ENCODE results near the gene CAMSAP1. TPM values are rescaled to one million over a fixed set of nuclear protein-coding genes. Genes with fewer than 3 reads are reported as not detected.

Gene CAMSAP1
- total RNA-seq, 4 donors from 2014 or later: 11.8 to 23.4 (median 19.9) TPM

- Histone ChIP-seq H3K27me3 (no peaks in the 10 kb centered on the region), H3K4me3 (replicated peaks in 1 of 3) (no peak overlapping the region), H3K4me1 (no peaks in the 10 kb centered on the region), H3K9me3 (no peaks in the 10 kb centered on the region), H3K36me3 (no peaks in the 10 kb centered on the region), H3K27ac (no peak overlapping the region)
- WGBS, 2 donors: 89 to 91% methylated on average over 7 of the region's 7 CpGs
- no peak for DNase-seq
- intact Hi-C loops (cut with DNase I): no loop called here
- TF ChIP-seq CTCF (IDR thresholded peaks at IDR 0.05) (no peak), POLR2A (IDR thresholded peaks at IDR 0.05) (no peak)
Observed at GRCh38 chr9:135865531-135865930, 41.8 kb downstream of the CAMSAP1 start.

- Histone ChIP-seq H3K27ac (no peak overlapping the region), H3K4me3 (replicated peaks in 1 of 3) (no peak overlapping the region), H3K4me1 (no peaks in the 10 kb centered on the region), H3K27me3 (no peaks in the 10 kb centered on the region), H3K9me3 (no peaks in the 10 kb centered on the region), H3K36me3 (no peaks in the 10 kb centered on the region)
- peak; percentile 62 to 68 for DNase-seq
- no peak for TF ChIP-seq POLR2A (IDR thresholded peaks at IDR 0.05)
- TF ChIP-seq CTCF (IDR thresholded peaks at IDR 0.05): peak; percentile 34 to 87 (median 63)
- intact Hi-C loops (cut with DNase I): loop anchor here (5.0 kb wide), 1 partner anchor 258 kb away; no protein-coding TSS in a partner anchor
- WGBS, 2 donors: 36 to 39% methylated on average over 7 to 8 of the region's 8 CpGs
Observed at GRCh38 chr9:135864447-135865049, 42.8 kb downstream of the CAMSAP1 start.

- intact Hi-C loops (cut with DNase I): loop anchor here (5.0 kb wide), 1 partner anchor 259 kb away; no protein-coding TSS in a partner anchor
- TF ChIP-seq POLR2A (IDR thresholded peaks at IDR 0.05) (no peak), CTCF (IDR thresholded peaks at IDR 0.05) (no peak)
- H3K4me1 ChIP-seq: no peaks in the 10 kb centered on the region
- H3K36me3 ChIP-seq: no peaks in the 10 kb centered on the region
- DNase-seq: no peak
- H3K27me3 ChIP-seq: no peaks in the 10 kb centered on the region
- H3K27ac ChIP-seq: no peak overlapping the region
- H3K4me3 ChIP-seq (replicated peaks in 1 of 3): no peak overlapping the region
- WGBS, 2 donors: 92 to 93% methylated on average over 8 of the region's 8 CpGs
- no peaks in the 10 kb centered on the region for H3K9me3 ChIP-seq
Observed at GRCh38 chr9:135862809-135863208, 44.5 kb downstream of the CAMSAP1 start.

GRCh38 chr9:135858491-135859185 lies 48.7 kb downstream of the CAMSAP1 start:
- intact Hi-C loops (cut with DNase I): no loop called here
- TF ChIP-seq POLR2A (IDR thresholded peaks at IDR 0.05) (no peak), CTCF (IDR thresholded peaks at IDR 0.05) (no peak)
- H3K27me3 ChIP-seq: no peaks in the 10 kb centered on the region

GRCh38 chr9:135857843-135858242 lies 49.5 kb downstream of the CAMSAP1 start:
- WGBS, 2 donors: 91 to 100% methylated on average over 3 of the region's 3 CpGs
- Histone ChIP-seq H3K4me3 (replicated peaks in 1 of 3) (no peak overlapping the region), H3K36me3 (no peaks in the 10 kb centered on the region), H3K9me3 (no peaks in the 10 kb centered on the region), H3K27ac (no peak overlapping the region), H3K4me1 (no peaks in the 10 kb centered on the region), H3K27me3 (no peaks in the 10 kb centered on the region)
- intact Hi-C loops (cut with DNase I): no loop called here
- DNase-seq: no peak
- TF ChIP-seq CTCF (IDR thresholded peaks at IDR 0.05) (no peak), POLR2A (IDR thresholded peaks at IDR 0.05) (no peak)

More at GRCh38 chr9:135858491-135859185, 48.7 kb downstream of the CAMSAP1 start:
- no peak overlapping the region for H3K27ac ChIP-seq
- H3K36me3 ChIP-seq: no peaks in the 10 kb centered on the region
- no peaks in the 10 kb centered on the region for H3K4me1 ChIP-seq
- 96 to 100% methylated on average over 1 of the region's 1 CpG for WGBS, 2 donors
- H3K4me3 ChIP-seq (replicated peaks in 1 of 3): no peak overlapping the region
- no peaks in the 10 kb centered on the region for H3K9me3 ChIP-seq
- no peak for DNase-seq
